Measurements from ENCODE around the gene RFTN1. TPM values are rescaled to one million over a fixed set of nuclear protein-coding genes. Genes with fewer than 3 reads are reported as not detected.

RFTN1 gene
- total and polyA plus RNA-seq, 2 donors (not counting 1 experiment from before 2014, with no cell fraction given), result 35.1 to 35.5 TPM

GRCh38 chr3:16401273-16401672 lies 112.2 kb downstream of the RFTN1 start:
- Histone ChIP-seq H3K36me3 (ENCODE audit: control insufficient read depth, insufficient read depth, low read length) (no peaks in the 10 kb centered on the region), H4K20me1 (ENCODE audit: control insufficient read depth, extremely low read depth, insufficient read depth, low read length) (no peaks in the 10 kb centered on the region), H3K9me3 (ENCODE audit: control insufficient read depth, insufficient read depth, low read depth, low read length) (no peaks in the 10 kb centered on the region), H3K27ac (ENCODE audit: insufficient read depth, low read length) (no peak overlapping the region), H3K27me3 (ENCODE audit: control insufficient read depth, insufficient read depth, low read length) (no peaks in the 10 kb centered on the region), H3K4me2 (ENCODE audit: extremely low read depth, insufficient read depth, low read length) (no peak overlapping the region), H3K79me2 (ENCODE audit: control insufficient read depth, insufficient read depth, low read length) (no peaks in the 10 kb centered on the region), H2AFZ (ENCODE audit: low read length) (no peak overlapping the region), H3K9ac (ENCODE audit: insufficient read depth, low read length) (no peak overlapping the region), H3K4me3 (replicated peaks in 1 of 4; ENCODE audit: control extremely low read depth in 1 of 4, insufficient read depth in 1 of 4, low read depth in 3 of 4, low read length in 4 of 4) (no peak overlapping the region), H3K4me1 (ENCODE audit: control insufficient read depth, extremely low read depth, insufficient read depth, low read length) (peaks cover 18% of the 10 kb centered on the region)
- no peak for DNase-seq (ENCODE audit: low read depth in 2 of 2)
- TF ChIP-seq CTCF (conservative IDR thresholded peaks at IDR 0.05 in 1 of 2, IDR thresholded peaks at IDR 0.05 in 1 of 2; ENCODE audit: low read depth in 1 of 2, low read length in 2 of 2) (no peak), EZH2 (IDR thresholded peaks at IDR 0.05; ENCODE audit: low read length, missing control alignments) (no peak)

- Histone ChIP-seq H4K20me1 (ENCODE audit: control insufficient read depth, extremely low read depth, insufficient read depth, low read length) (no peaks in the 10 kb centered on the region), H3K4me3 (replicated peaks in 1 of 4; ENCODE audit: control extremely low read depth in 1 of 4, insufficient read depth in 1 of 4, low read depth in 3 of 4, low read length in 4 of 4) (no peak overlapping the region), H3K36me3 (ENCODE audit: control insufficient read depth, insufficient read depth, low read length) (no peaks in the 10 kb centered on the region), H3K4me1 (ENCODE audit: control insufficient read depth, extremely low read depth, insufficient read depth, low read length) (peaks cover 18% of the 10 kb centered on the region), H3K4me2 (ENCODE audit: extremely low read depth, insufficient read depth, low read length) (no peak overlapping the region), H3K27me3 (ENCODE audit: control insufficient read depth, insufficient read depth, low read length) (no peaks in the 10 kb centered on the region), H3K9me3 (ENCODE audit: control insufficient read depth, insufficient read depth, low read depth, low read length) (no peaks in the 10 kb centered on the region), H3K79me2 (ENCODE audit: control insufficient read depth, insufficient read depth, low read length) (no peaks in the 10 kb centered on the region), H3K9ac (ENCODE audit: insufficient read depth, low read length) (no peak overlapping the region), H2AFZ (ENCODE audit: low read length) (no peak overlapping the region), H3K27ac (ENCODE audit: insufficient read depth, low read length) (peak overlapping the region; percentile 6)
- TF ChIP-seq CTCF (conservative IDR thresholded peaks at IDR 0.05 in 1 of 2, IDR thresholded peaks at IDR 0.05 in 1 of 2; ENCODE audit: low read depth in 1 of 2, low read length in 2 of 2), result no peak
- TF ChIP-seq EZH2 (IDR thresholded peaks at IDR 0.05; ENCODE audit: low read length, missing control alignments), result no peak
- DNase-seq (ENCODE audit: low read depth in 2 of 2), result no peak
These were observed 113.2 kb downstream of the RFTN1 start for GRCh38 chr3:16400106-16400931.

GRCh38 chr3:16399473-16399872 lies 114.0 kb downstream of the RFTN1 start:
- Histone ChIP-seq H3K9me3 (ENCODE audit: control insufficient read depth, insufficient read depth, low read depth, low read length) (no peaks in the 10 kb centered on the region), H3K9ac (ENCODE audit: insufficient read depth, low read length) (no peak overlapping the region), H3K27ac (ENCODE audit: insufficient read depth, low read length) (no peak overlapping the region), H3K4me2 (ENCODE audit: extremely low read depth, insufficient read depth, low read length) (peak overlapping the region; percentile 33), H4K20me1 (ENCODE audit: control insufficient read depth, extremely low read depth, insufficient read depth, low read length) (no peaks in the 10 kb centered on the region), H3K36me3 (ENCODE audit: control insufficient read depth, insufficient read depth, low read length) (no peaks in the 10 kb centered on the region), H3K4me1 (ENCODE audit: control insufficient read depth, extremely low read depth, insufficient read depth, low read length) (peaks cover 19% of the 10 kb centered on the region), H3K4me3 (replicated peaks in 1 of 4; ENCODE audit: control extremely low read depth in 1 of 4, insufficient read depth in 1 of 4, low read depth in 3 of 4, low read length in 4 of 4) (no peak overlapping the region), H3K79me2 (ENCODE audit: control insufficient read depth, insufficient read depth, low read length) (no peaks in the 10 kb centered on the region), H3K27me3 (ENCODE audit: control insufficient read depth, insufficient read depth, low read length) (no peaks in the 10 kb centered on the region), H2AFZ (ENCODE audit: low read length) (no peak overlapping the region)
- TF ChIP-seq CTCF (conservative IDR thresholded peaks at IDR 0.05 in 1 of 2, IDR thresholded peaks at IDR 0.05 in 1 of 2; ENCODE audit: low read depth in 1 of 2, low read length in 2 of 2) (peak; percentile 30 to 52), EZH2 (IDR thresholded peaks at IDR 0.05; ENCODE audit: low read length, missing control alignments) (no peak)
- DNase-seq (ENCODE audit: low read depth in 2 of 2), result peak; percentile 82 to 87
